Spinal cord (tissue), 10 donors: ENCODE results near the gene NKX6-2. TPM values are rescaled to one million over a fixed set of nuclear protein-coding genes. Genes with fewer than 3 reads are reported as not detected.

Experiments
- DNase-seq, 6 donors: peaks; one replicate each; pipeline versions ENCODE4 v3.0.0 to v3.0.0-alpha.2; 2013 to 2015; ENCODE audit warnings: low spot score in 6 of 6, low read depth in 4 of 6
- H3K27ac ChIP-seq: one replicate; pipeline ENCODE4 v1.5.1; 2013; ENCODE audit warnings: low read depth, low read length, control low read depth
- H3K27me3 ChIP-seq: one replicate; pipeline ENCODE4 v1.6.1; 2013; ENCODE audit warnings: low read length; ENCODE audit not compliant: control insufficient read depth, insufficient read depth
- H3K36me3 ChIP-seq: one replicate; pipeline ENCODE4 v1.6.1; 2013; ENCODE audit warnings: low read length; ENCODE audit not compliant: control insufficient read depth, insufficient read depth
- H3K4me1 ChIP-seq: one replicate; pipeline ENCODE4 v1.6.1; 2013; ENCODE audit warnings: low read length; ENCODE audit not compliant: control insufficient read depth, insufficient read depth
- H3K4me3 ChIP-seq: one replicate; pipeline ENCODE4 v1.5.1; 2013; ENCODE audit warnings: low read depth, low read length, control low read depth
- H3K9me3 ChIP-seq: one replicate; pipeline ENCODE4 v1.6.1; 2013; ENCODE audit warnings: low read length; ENCODE audit not compliant: control insufficient read depth, insufficient read depth
- WGBS: methylation state at CpG from one replicate; pipeline ENCODE4 v1.1.5; 2013; ENCODE audit warnings: missing lambda C conversion rate; ENCODE audit not compliant: insufficient coverage; 5-methylcytosine and 5-hydroxymethylcytosine counted together
- polyA plus RNA-seq, 2 donors: library from polyadenylated mRNA; unstranded; fragments of 120-200 nt; gene quantifications; one replicate each; pipeline ENCODE4 v1.2.1, GENCODE V29; 2013; ENCODE audit not compliant: insufficient read length in 2 of 2
- total RNA-seq, 2 donors: library from RNA; depleted of rRNA in 1 of 2; stranded (reverse); fragments of 120-200 nt in 1 of 2; fragments of >200 nt in 1 of 2; gene quantifications; one replicate each; pipeline versions ENCODE4 v1.2.3 to v1.2.4, GENCODE V29; 2013 to 2014
- donor health status: healthy.

NKX6-2 gene
- total and polyA plus RNA-seq, 4 donors: 11.6 to 40.4 (median 27.3) TPM

GRCh38 chr10:132806561-132807003, 20.6 kb upstream of the NKX6-2 start:
- Histone ChIP-seq H3K27ac (no peak overlapping the region), H3K36me3 (peaks cover 13% of the 10 kb centered on the region), H3K27me3 (peaks cover 3% of the 10 kb centered on the region), H3K9me3 (no peaks in the 10 kb centered on the region), H3K4me1 (peaks cover 19% of the 10 kb centered on the region), H3K4me3 (no peak overlapping the region)
- 77% methylated on average over 25 of the region's 25 CpGs for WGBS
- DNase-seq: no peak

GRCh38 chr10:132806110-132806509, 20.2 kb upstream of the NKX6-2 start:
- peaks cover 19% of the 10 kb centered on the region for H3K4me1 ChIP-seq
- no peak overlapping the region for H3K4me3 ChIP-seq
- 93% methylated on average over 5 of the region's 7 CpGs for WGBS
- no peak overlapping the region for H3K27ac ChIP-seq
- H3K36me3 ChIP-seq: peaks cover 13% of the 10 kb centered on the region
- DNase-seq: peak in 1 of 6 donors; percentile 70
- peaks cover 3% of the 10 kb centered on the region for H3K27me3 ChIP-seq
- H3K9me3 ChIP-seq: no peaks in the 10 kb centered on the region

DNA sequence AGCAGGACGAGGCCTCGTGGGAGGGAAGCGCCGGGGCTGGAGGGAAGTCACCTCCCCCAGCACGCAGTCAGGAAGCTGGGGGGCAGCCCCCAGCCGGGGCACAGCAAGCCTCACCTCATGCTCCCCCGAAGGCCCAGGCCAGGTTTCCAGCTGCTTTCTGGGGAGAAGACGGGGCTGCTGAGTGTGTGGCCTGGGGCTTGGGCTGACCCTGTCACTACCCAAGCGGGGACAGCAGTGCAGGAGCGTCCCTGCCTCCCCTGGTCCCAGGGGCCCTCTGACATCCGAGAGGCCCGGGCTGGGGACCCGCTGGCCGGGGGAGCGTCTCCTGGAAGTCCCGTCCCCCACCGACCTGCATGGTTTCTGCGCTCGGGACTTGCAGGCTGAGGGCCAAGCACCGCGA, 19.7 kb upstream of the NKX6-2 start:
- no peak overlapping the region for H3K27ac ChIP-seq
- H3K4me1 ChIP-seq: peaks cover 19% of the 10 kb centered on the region
- peaks cover 3% of the 10 kb centered on the region for H3K27me3 ChIP-seq
- H3K9me3 ChIP-seq: no peaks in the 10 kb centered on the region
- 57% methylated on average over 19 of the region's 21 CpGs for WGBS
- no peak overlapping the region for H3K4me3 ChIP-seq
- no peak for DNase-seq
- H3K36me3 ChIP-seq: peaks cover 11% of the 10 kb centered on the region

DNA sequence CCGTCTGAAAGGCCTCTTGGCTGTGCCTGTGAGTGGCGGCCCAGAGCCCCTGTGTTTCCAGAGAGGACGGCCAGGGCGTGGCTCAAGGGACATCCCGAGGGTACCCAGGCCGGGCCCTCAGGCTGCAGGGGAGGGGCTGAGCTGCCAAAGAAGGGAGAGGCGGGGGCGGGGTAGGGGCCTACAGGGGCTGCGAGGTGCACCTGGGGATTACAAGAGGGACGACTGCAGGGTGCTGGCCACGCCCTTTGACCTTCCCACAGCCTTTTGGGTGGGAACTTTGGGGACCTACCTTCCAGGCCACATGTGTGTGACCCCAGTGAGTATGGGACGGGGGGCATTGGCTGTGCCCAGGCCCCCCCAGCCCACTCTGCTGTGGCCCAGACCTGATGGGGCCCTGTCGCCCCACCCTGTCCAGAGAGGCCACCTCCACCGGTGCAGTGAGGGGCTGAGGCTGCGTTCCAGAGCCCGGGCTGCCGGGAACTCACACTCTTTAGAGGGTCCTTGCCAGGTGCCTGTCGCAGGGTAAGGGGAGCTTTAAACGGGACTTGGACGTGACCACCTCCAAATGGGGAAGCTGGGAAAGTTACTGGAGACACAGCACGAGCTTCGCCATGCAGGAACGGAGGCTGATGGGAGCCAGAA, 19.0 kb upstream of the NKX6-2 start:
- H3K36me3 ChIP-seq: peaks cover 8% of the 10 kb centered on the region
- no peak overlapping the region for H3K27ac ChIP-seq
- no peak for DNase-seq
- WGBS: 70% methylated on average over 19 of the region's 23 CpGs
- H3K4me3 ChIP-seq: no peak overlapping the region
- peaks cover 19% of the 10 kb centered on the region for H3K4me1 ChIP-seq
- H3K9me3 ChIP-seq: no peaks in the 10 kb centered on the region
- peaks cover 3% of the 10 kb centered on the region for H3K27me3 ChIP-seq

DNA sequence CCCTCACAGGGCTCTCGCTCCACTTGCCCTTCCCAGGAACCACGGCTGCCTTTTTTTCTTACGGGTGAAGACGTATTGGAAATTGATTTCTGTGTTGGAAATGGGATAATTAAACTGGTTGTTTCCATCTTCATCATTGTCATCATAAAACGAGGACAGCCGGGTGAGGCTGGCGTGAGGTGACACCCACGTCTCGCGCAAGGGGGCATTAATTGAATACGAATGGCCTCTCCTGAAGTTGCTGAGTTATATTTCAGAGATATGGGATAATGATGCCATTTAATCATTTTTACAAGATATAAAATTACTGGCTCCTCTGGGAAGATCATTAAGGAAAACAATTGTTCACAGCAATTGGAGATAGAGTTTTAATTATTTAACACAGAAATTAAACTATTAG, 18.3 kb upstream of the NKX6-2 start:
- peaks cover 8% of the 10 kb centered on the region for H3K36me3 ChIP-seq
- no peaks in the 10 kb centered on the region for H3K9me3 ChIP-seq
- no peak overlapping the region for H3K27ac ChIP-seq
- peaks cover 19% of the 10 kb centered on the region for H3K4me1 ChIP-seq
- H3K4me3 ChIP-seq: no peak overlapping the region
- peaks cover 3% of the 10 kb centered on the region for H3K27me3 ChIP-seq
- peak in 1 of 6 donors; percentile 67 for DNase-seq
- WGBS: 56% methylated on average over 3 of the region's 11 CpGs

GRCh38 chr10:132803416-132804210, 17.7 kb upstream of the NKX6-2 start:
- no peak overlapping the region for H3K4me3 ChIP-seq
- peaks cover 4% of the 10 kb centered on the region for H3K36me3 ChIP-seq
- 79% methylated on average over 31 of the region's 34 CpGs for WGBS
- H3K4me1 ChIP-seq: peaks cover 19% of the 10 kb centered on the region
- H3K27ac ChIP-seq: no peak overlapping the region
- no peaks in the 10 kb centered on the region for H3K9me3 ChIP-seq
- peaks cover 3% of the 10 kb centered on the region for H3K27me3 ChIP-seq
- DNase-seq: peak in 1 of 6 donors; percentile 33

DNA sequence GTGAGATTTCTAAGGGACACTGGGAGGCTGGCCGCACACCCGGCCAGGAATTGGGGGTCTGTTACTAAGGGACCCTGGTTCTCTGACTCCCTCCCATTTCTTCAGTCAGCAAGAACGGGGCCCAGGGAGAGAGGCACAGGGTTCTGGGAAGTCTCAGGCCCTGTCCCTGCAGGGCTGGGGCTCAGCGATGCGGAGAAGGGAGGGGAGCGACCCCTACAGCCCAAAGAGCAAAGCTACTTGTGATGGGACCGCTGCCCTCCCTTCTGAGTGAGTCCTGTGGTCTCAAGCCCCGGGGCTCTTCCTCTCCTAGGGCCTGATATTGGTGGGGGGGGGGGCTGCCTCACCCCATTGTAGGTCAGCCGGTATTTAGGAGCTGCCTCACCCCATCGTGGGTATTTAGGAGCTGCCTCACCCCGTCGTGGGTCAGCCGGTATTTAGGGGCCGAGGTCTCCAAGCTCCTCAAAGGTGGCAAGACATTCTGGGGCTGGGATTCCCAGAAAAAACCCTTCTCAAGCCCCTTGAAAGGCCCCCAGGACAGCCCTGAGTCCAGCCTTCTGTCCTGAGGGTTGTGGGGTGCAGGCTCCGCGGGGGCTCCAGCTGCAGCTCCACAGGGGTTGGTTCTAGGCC, 16.9 kb upstream of the NKX6-2 start:
- no peak overlapping the region for H3K4me3 ChIP-seq
- H3K36me3 ChIP-seq: no peaks in the 10 kb centered on the region
- DNase-seq: no peak
- 80% methylated on average over 12 of the region's 16 CpGs for WGBS
- H3K27ac ChIP-seq: no peak overlapping the region
- H3K27me3 ChIP-seq: peaks cover 3% of the 10 kb centered on the region
- H3K9me3 ChIP-seq: no peaks in the 10 kb centered on the region
- peaks cover 13% of the 10 kb centered on the region for H3K4me1 ChIP-seq

- WGBS: 93% methylated on average over 6 of the region's 8 CpGs
- no peak for DNase-seq
- Histone ChIP-seq H3K9me3 (no peaks in the 10 kb centered on the region), H3K27me3 (peaks cover 3% of the 10 kb centered on the region), H3K4me3 (no peak overlapping the region), H3K4me1 (peaks cover 13% of the 10 kb centered on the region), H3K27ac (no peak overlapping the region), H3K36me3 (no peaks in the 10 kb centered on the region)
These were observed 16.1 kb upstream of the NKX6-2 start for GRCh38 chr10:132802048-132802447.

DNA sequence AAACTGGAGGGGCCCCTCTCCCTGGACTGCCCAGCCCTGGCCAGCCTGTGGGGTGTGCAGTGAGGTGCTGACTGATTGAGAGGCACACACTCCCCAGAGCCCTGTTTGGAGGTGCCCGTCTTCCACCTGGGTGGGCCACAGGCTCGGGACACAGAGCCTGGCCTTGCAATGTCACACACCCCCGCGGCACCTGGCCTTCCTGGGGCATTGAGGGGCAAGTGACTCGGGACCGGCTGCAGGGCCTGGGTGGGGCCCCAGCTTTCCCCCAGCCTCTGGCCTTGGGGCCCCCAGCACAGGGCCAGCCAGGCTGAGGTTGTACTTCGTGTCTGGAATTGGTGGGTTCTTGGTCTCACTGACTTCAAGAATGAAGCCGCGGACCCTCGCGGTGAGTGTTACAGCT, 13.9 kb upstream of the NKX6-2 start:
- no peak overlapping the region for H3K27ac ChIP-seq
- H3K27me3 ChIP-seq: peaks cover 5% of the 10 kb centered on the region
- H3K4me3 ChIP-seq: no peak overlapping the region
- peaks cover 6% of the 10 kb centered on the region for H3K4me1 ChIP-seq
- H3K9me3 ChIP-seq: no peaks in the 10 kb centered on the region
- no peaks in the 10 kb centered on the region for H3K36me3 ChIP-seq
- 94% methylated on average over 7 of the region's 11 CpGs for WGBS
- DNase-seq: no peak
